Naive thymus-derived CD4-positive, alpha-beta T cell (primary cell): ENCODE data around the gene ZFP30. TPM values are rescaled to one million over a fixed set of nuclear protein-coding genes. Genes with fewer than 3 reads are reported as not detected.

Experiments
- polyA plus RNA-seq, 2 donors: library from polyadenylated mRNA; unstranded; fragments of 300-500 nt; fragmentation: Illumina TruSeq; gene quantifications; one replicate each; pipeline ENCODE4 v1.2.3, GENCODE V29; 2021
- total RNA-seq, 6 experiments: library from RNA in 5 of 6; stranded (reverse) in 5 of 6; gene quantifications; 1 replicate in 5 of 6; 2 replicates in 1 of 6; pipeline ENCODE4 v1.2.3 and lab custom pipeline; 2021 to 2026

ZFP30 gene
- total and polyA plus RNA-seq, 7 experiments from 2014 or later = 2.7 to 18.9 (median 10.7) TPM

Other genes starting within 250 kb of the ZFP30 start
- 10 to 100 TPM in 2 of 5 experiments, 1 to 10 TPM in 3; 4.1 to 16.4 (median 8.5) TPM for gene ZNF569, start 188.0 kb downstream of the ZFP30 start, total RNA-seq
- gene ZNF569, start 188.0 kb downstream of the ZFP30 start, polyA plus RNA-seq = 1 to 10 TPM; 5.0 to 5.9 TPM
- 10 to 100 TPM in 2 of 5 experiments, 1 to 10 TPM in 3; 5.1 to 10.9 (median 9.1) TPM for gene ZNF570, start 186.1 kb downstream of the ZFP30 start, total RNA-seq
- gene ZNF570, start 186.1 kb downstream of the ZFP30 start, polyA plus RNA-seq = 1 to 10 TPM; 4.1 to 4.6 TPM
- 10 to 100 TPM in 1 of 5 experiments, 1 to 10 TPM in 4; 1.1 to 11.7 (median 6.0) TPM for gene ZNF793, start 148.5 kb downstream of the ZFP30 start, total RNA-seq
- gene ZNF793, start 148.5 kb downstream of the ZFP30 start, polyA plus RNA-seq = 1 to 10 TPM; 3.3 to 4.0 TPM
- gene ZNF571, start 60.7 kb downstream of the ZFP30 start, total RNA-seq = 10 to 100 TPM in 1 of 5 experiments, 1 to 10 TPM in 4; 1.5 to 12.4 (median 9.0) TPM
- 1 to 10 TPM; 5.2 to 5.9 TPM for gene ZNF571, start 60.7 kb downstream of the ZFP30 start, polyA plus RNA-seq
- 10 to 100 TPM in 4 of 5 experiments, under 1 TPM in 1; 0.99 to 22.7 (median 17.6) TPM for gene ZNF540, start 60.6 kb downstream of the ZFP30 start, total RNA-seq
- gene ZNF540, start 60.6 kb downstream of the ZFP30 start, polyA plus RNA-seq = 1 to 10 TPM; 7.4 to 9.0 TPM
- 10 to 100 TPM in 1 of 5 experiments, 1 to 10 TPM in 4; 3.5 to 10.8 (median 6.5) TPM for gene ZNF607, start 64.3 kb upstream of the ZFP30 start, total RNA-seq
- 1 to 10 TPM; 2.0 to 5.1 TPM for gene ZNF607, start 64.3 kb upstream of the ZFP30 start, polyA plus RNA-seq
- 10 to 100 TPM in 4 of 5 experiments, 1 to 10 TPM in 1; 5.9 to 43.8 (median 16.6) TPM for gene ZNF573, start 124.1 kb upstream of the ZFP30 start, total RNA-seq
- 10 to 100 TPM; 15.5 to 17.6 TPM for gene ZNF573, start 124.1 kb upstream of the ZFP30 start, polyA plus RNA-seq